Endodermal cell (in vitro differentiated cells): ENCODE data around the gene RGS3. TPM values are rescaled to one million over a fixed set of nuclear protein-coding genes. Genes with fewer than 3 reads are reported as not detected.
"Not testable (repeated sequence)": the region's sequence is repeated elsewhere in the genome, so short reads cannot be mapped to it uniquely, and the experiment has no call there.

Experiments
- DNase-seq: peaks from one replicate; pipeline ENCODE4 v3.0.0-alpha.2; 2017
- H3K27ac ChIP-seq: 2 replicates; pipeline ENCODE4 v1.5.1; 2013; ENCODE audit warnings: mild to moderate bottlenecking, low read depth, low read length, moderate library complexity
- H3K27me3 ChIP-seq: 2 replicates; pipeline ENCODE4 v1.6.1; 2013; ENCODE audit warnings: mild to moderate bottlenecking, low read length, moderate library complexity; ENCODE audit not compliant: insufficient read depth, control insufficient read depth, poor library complexity, severe bottlenecking
- H3K36me3 ChIP-seq: 2 replicates; pipeline ENCODE4 v1.7.0; 2013; ENCODE audit warnings: mild to moderate bottlenecking, low read length, moderate library complexity; ENCODE audit not compliant: control insufficient read depth, insufficient read depth
- H3K4me1 ChIP-seq: one replicate; pipeline ENCODE4 v1.7.0; 2013; ENCODE audit warnings: low read length; ENCODE audit not compliant: control insufficient read depth, insufficient read depth
- H3K4me3 ChIP-seq: 2 replicates; pipeline ENCODE4 v1.5.1; 2013; ENCODE audit warnings: mild to moderate bottlenecking, low read length, moderate library complexity
- H3K9ac ChIP-seq: 2 replicates; pipeline ENCODE4 v1.6.1; 2013; ENCODE audit warnings: mild to moderate bottlenecking, low read length, moderate library complexity; ENCODE audit not compliant: poor library complexity, severe bottlenecking; ENCODE audit errors: extremely low read depth
- H3K9me3 ChIP-seq: 2 replicates; pipeline ENCODE4 v1.6.1; 2013; ENCODE audit warnings: mild to moderate bottlenecking, low read length, moderate library complexity; ENCODE audit not compliant: control insufficient read depth
- H3K27ac Mint-ChIP-seq: 2 replicates; pipeline ENCODE4 v1.8.0; 2020; ENCODE audit warnings: mixed read lengths
- H3K27me3 Mint-ChIP-seq: 2 replicates; pipeline ENCODE4 v1.8.0; 2021; ENCODE audit warnings: mild to moderate bottlenecking, mixed read lengths; ENCODE audit not compliant: insufficient read depth
- H3K36me3 Mint-ChIP-seq: 2 replicates; pipeline ENCODE4 v1.8.0; 2020; ENCODE audit warnings: low read depth, mixed read lengths
- H3K4me1 Mint-ChIP-seq: 2 replicates; pipeline ENCODE4 v1.8.0; 2020; ENCODE audit warnings: mixed read lengths
- H3K4me3 Mint-ChIP-seq: 2 replicates; pipeline ENCODE4 v1.8.0; 2020; ENCODE audit warnings: mild to moderate bottlenecking, moderate library complexity, mixed read lengths
- H3K9me3 Mint-ChIP-seq: 2 replicates; pipeline ENCODE4 v1.8.0; 2020; ENCODE audit warnings: mild to moderate bottlenecking, mixed read lengths
- WGBS, 2 experiments: methylation state at CpG; one replicate each; pipeline versions ENCODE4 v1.1.5 to v1.1.7; 2013; ENCODE audit warnings: missing lambda C conversion rate in 2 of 2, mixed read lengths in 1 of 2; ENCODE audit not compliant: insufficient coverage in 1 of 2, insufficient read length in 1 of 2; 5-methylcytosine and 5-hydroxymethylcytosine counted together
- total RNA-seq, 2 donors: library from RNA; stranded (reverse); fragmentation: NEBNext Ultra II Directional in 1 of 2; extraction: Animal tissue kit (Norgen Biotek cat#: 25700) in 1 of 2; gene quantifications; 2 replicates in 1 of 2; 3 replicates in 1 of 2; pipeline ENCODE4 v1.2.1, GENCODE V29; 2021
- TF ChIP-seq, protein P1 (sequence below): fragments of 200-600 bp; sonication (generic); conservative IDR thresholded peaks from 2 replicates; pipeline ENCODE4 v1.5.0; 2021; ENCODE audit warnings: antibody characterized with exemption, mild to moderate bottlenecking

RGS3 gene
- total RNA-seq, 2 donors from 2014 or later = 20.7 to 40.3 TPM

DNA sequence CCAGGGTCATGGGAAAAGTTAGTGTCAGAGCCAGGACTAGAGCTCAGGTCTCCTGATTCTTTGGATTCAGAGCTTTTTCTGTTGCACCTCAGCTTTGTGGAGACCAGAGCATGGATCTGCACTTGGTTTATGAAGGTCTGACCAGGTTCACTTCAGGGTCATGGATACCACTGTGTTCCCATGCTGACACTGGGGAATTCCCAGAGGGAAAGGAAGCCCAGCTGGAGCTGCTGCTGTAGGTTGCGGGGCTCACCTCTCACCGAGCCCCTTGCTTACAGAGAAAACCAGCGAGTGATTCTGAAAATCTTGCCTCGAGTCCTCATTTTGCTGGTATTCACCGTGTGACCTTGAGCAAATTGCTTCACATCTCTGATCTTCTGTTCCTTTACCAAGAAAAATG, 83.0 kb downstream of the RGS3 start:
- peaks cover 20% of the 10 kb centered on the region for H3K4me1 Mint-ChIP-seq
- no peaks in the 10 kb centered on the region for H3K27me3 Mint-ChIP-seq
- Histone ChIP-seq H3K36me3 (no peaks in the 10 kb centered on the region), H3K4me3 (no peak overlapping the region), H3K27me3 (no peaks in the 10 kb centered on the region), H3K9me3 (no peaks in the 10 kb centered on the region), H3K9ac (no peak overlapping the region), H3K27ac (no peak overlapping the region), H3K4me1 (peaks cover 8% of the 10 kb centered on the region)
- 90 to 100% methylated on average over 3 to 5 of the region's 5 CpGs for WGBS, 2 experiments
- peak; percentile 26 for DNase-seq
- no peak overlapping the region for H3K4me3 Mint-ChIP-seq
- H3K27ac Mint-ChIP-seq = no peak overlapping the region
- H3K9me3 Mint-ChIP-seq = no peaks in the 10 kb centered on the region
- TF ChIP-seq, protein P1, sequence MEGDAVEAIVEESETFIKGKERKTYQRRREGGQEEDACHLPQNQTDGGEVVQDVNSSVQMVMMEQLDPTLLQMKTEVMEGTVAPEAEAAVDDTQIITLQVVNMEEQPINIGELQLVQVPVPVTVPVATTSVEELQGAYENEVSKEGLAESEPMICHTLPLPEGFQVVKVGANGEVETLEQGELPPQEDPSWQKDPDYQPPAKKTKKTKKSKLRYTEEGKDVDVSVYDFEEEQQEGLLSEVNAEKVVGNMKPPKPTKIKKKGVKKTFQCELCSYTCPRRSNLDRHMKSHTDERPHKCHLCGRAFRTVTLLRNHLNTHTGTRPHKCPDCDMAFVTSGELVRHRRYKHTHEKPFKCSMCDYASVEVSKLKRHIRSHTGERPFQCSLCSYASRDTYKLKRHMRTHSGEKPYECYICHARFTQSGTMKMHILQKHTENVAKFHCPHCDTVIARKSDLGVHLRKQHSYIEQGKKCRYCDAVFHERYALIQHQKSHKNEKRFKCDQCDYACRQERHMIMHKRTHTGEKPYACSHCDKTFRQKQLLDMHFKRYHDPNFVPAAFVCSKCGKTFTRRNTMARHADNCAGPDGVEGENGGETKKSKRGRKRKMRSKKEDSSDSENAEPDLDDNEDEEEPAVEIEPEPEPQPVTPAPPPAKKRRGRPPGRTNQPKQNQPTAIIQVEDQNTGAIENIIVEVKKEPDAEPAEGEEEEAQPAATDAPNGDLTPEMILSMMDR = no peak
- no peaks in the 10 kb centered on the region for H3K36me3 Mint-ChIP-seq

DNA sequence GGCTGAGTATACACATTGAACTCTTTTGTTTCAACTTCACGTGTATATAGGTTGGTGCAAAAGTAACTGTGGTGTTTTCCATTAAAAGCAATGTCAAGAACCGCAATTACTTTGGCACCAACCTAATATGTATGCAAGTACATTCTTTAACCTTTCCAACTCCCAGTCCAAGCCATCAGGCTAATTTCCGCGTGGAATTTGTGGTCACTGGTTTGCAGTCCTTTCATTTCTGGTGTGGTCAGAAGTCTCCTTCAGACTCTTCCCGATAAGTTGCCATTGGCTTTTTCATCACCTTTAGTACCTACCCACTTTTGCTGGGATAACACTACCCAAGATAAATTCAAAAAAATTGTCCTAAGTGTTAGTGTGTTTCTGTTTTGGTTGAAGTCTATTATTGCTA, 84.0 kb downstream of the RGS3 start:
- Mint-ChIP-seq H3K9me3 (no peaks in the 10 kb centered on the region), H3K4me1 (peaks cover 14% of the 10 kb centered on the region), H3K4me3 (no peak overlapping the region), H3K27me3 (no peaks in the 10 kb centered on the region), H3K27ac (no peak overlapping the region), H3K36me3 (no peaks in the 10 kb centered on the region)
- Histone ChIP-seq H3K9ac (no peak overlapping the region), H3K9me3 (no peaks in the 10 kb centered on the region), H3K4me3 (no peak overlapping the region), H3K4me1 (peaks cover 8% of the 10 kb centered on the region), H3K36me3 (no peaks in the 10 kb centered on the region), H3K27ac (no peak overlapping the region), H3K27me3 (no peaks in the 10 kb centered on the region)
- WGBS, 2 experiments = 93 to 100% methylated on average over 5 of the region's 5 CpGs
- TF ChIP-seq, protein P1 = no peak
- no peak for DNase-seq

DNA sequence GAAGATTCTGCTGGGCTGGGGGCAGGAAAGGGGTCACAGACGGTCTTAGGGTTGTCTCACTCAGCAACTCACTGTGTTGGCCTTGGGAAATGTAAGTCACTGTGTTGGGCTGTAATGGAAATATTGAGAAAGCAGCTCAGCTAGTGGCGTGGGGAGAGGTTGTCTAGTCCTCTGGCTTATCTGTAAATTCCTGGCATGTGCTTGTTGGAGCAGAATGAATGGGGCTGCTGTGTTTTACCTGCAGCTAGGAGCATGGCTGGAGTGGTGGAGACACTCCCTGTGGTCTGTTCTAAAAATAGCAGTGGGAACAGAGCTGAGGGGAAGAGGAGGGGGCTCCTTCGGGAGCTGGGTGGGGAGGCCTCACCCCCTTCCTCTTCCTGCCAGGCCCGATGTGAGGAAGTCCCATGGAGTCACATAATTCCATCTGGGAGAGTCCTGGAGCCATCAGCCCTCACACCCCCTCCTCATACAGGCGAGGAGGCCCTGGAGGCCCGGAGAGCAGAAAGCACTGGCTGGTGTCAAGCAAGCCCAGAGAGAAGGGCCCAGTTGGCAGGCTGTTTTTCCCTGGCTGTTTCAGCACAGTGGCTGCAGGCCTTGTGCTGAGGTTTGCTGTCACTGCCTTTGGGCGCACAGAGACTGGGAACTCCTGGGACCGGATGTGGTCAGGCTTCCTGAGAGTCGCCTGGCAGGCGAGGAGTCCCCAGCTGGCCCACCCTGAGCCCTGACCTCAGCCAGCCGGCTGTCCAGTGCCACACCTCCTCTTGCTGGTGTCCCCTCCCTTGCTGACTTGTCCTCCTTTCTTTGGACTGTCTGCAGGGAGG, 84.9 kb downstream of the RGS3 start:
- Mint-ChIP-seq H3K4me3 (no peak overlapping the region), H3K9me3 (no peaks in the 10 kb centered on the region), H3K36me3 (no peaks in the 10 kb centered on the region), H3K27ac (peak overlapping the region; percentile 59), H3K27me3 (no peaks in the 10 kb centered on the region), H3K4me1 (peaks cover 7% of the 10 kb centered on the region)
- Histone ChIP-seq H3K4me1 (peaks cover 8% of the 10 kb centered on the region), H3K27ac (peak overlapping the region; percentile 76), H3K9ac (no peak overlapping the region), H3K36me3 (no peaks in the 10 kb centered on the region), H3K4me3 (no peak overlapping the region), H3K9me3 (no peaks in the 10 kb centered on the region), H3K27me3 (no peaks in the 10 kb centered on the region)
- WGBS, 2 experiments = 74 to 85% methylated on average over 3 to 11 of the region's 11 CpGs
- TF ChIP-seq, protein P1 = no peak
- peak; percentile 63 for DNase-seq

DNA sequence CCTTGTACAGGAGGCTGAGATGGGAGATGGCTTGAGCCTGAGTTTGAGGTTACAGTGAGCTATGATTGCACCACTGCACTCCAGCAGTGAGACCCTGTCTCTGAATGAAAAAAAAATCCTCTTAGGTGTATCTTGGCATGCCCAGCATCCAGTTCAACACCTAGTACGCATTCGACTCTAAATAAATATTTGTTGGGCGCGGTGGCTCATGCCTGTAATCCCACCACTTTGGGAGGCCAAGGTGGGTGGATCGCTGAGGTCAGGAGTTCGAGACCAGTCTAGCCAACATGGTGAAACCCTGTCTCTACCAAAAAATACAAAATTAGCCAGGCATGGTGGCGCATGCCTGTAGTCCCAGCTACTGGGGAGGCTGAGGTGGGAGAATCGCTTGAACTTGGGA, 86.4 kb downstream of the RGS3 start:
- not testable (repeated sequence) for H3K9me3 ChIP-seq, H3K9me3 Mint-ChIP-seq, H3K27ac ChIP-seq, H3K4me3 Mint-ChIP-seq, H3K27ac Mint-ChIP-seq, H3K4me1 Mint-ChIP-seq, H3K36me3 ChIP-seq, H3K9ac ChIP-seq, H3K4me1 ChIP-seq, H3K36me3 Mint-ChIP-seq, H3K27me3 ChIP-seq, H3K27me3 Mint-ChIP-seq, DNase-seq, H3K4me3 ChIP-seq
- 92 to 97% methylated on average over 8 of the region's 8 CpGs for WGBS, 2 experiments
